ENCODE results near the gene SEMA6B. TPM values are rescaled to one million over a fixed set of nuclear protein-coding genes. Genes with fewer than 3 reads are reported as not detected.

SEMA6B gene
- polyA plus RNA-seq, 1 donor (not counting 4 experiments of a cell fraction or from before 2014, with no cell fraction given) = 0.41 TPM

GRCh38 chr19:4516939-4517300 is 42.6 kb downstream of the SEMA6B start:
- DNase-seq (ENCODE audit: low read depth, low spot score) (no peak), FAIRE-seq (no peak)
- dilution Hi-C loops (cut with MboI; ENCODE audit: extremely low pct_ligation_motif_present, low sequenced_read_pairs) = no loop called here
- H3K27me3 ChIP-seq (ENCODE audit: control insufficient read depth, extremely low read depth, insufficient read depth, low read length) = peaks cover 5% of the 10 kb centered on the region
- no peak overlapping the region for H3K4me2 ChIP-seq (ENCODE audit: control insufficient read depth, extremely low read depth, insufficient read depth, low read depth, low read length)
- TF ChIP-seq CTCF (optimal IDR thresholded peaks at IDR 0.05 in 1 of 3, IDR thresholded peaks at IDR 0.05 in 1 of 3, conservative IDR thresholded peaks at IDR 0.05 in 1 of 3; ENCODE audit: extremely low read depth in 1 of 3, insufficient read depth in 2 of 3, low read length in 3 of 3) (no peak), EZH2 (IDR thresholded peaks at IDR 0.05; ENCODE audit: low read length) (no peak)
- no peak overlapping the region for H2AFZ ChIP-seq (ENCODE audit: control insufficient read depth, low read length)
- H3K4me1 ChIP-seq (ENCODE audit: control insufficient read depth, extremely low read depth, insufficient read depth, low read length) = peaks cover 11% of the 10 kb centered on the region
- H3K27ac ChIP-seq (ENCODE audit: control insufficient read depth, insufficient read depth, low read length) = no peak overlapping the region
- no peak overlapping the region for H3K9ac ChIP-seq (ENCODE audit: control insufficient read depth, extremely low read depth, insufficient read depth, low read length)
- H3K9me3 ChIP-seq (ENCODE audit: control insufficient read depth, low read depth, low read length) = no peaks in the 10 kb centered on the region
- no peaks in the 10 kb centered on the region for H3K9me1 ChIP-seq (ENCODE audit: control insufficient read depth, extremely low read depth, insufficient read depth, low read length)
- H3K4me3 ChIP-seq (ENCODE audit: control insufficient read depth in 2 of 3, extremely low read depth in 1 of 3, insufficient read depth in 2 of 3, low read depth in 1 of 3, low read length in 3 of 3) = no peak overlapping the region
- no peaks in the 10 kb centered on the region for H4K20me1 ChIP-seq (ENCODE audit: control insufficient read depth, extremely low read depth, insufficient read depth, low read length)
- H3K79me2 ChIP-seq (ENCODE audit: control insufficient read depth, insufficient read depth, low read length) = no peaks in the 10 kb centered on the region
- H3K36me3 ChIP-seq (ENCODE audit: control insufficient read depth in 2 of 2, extremely low read depth in 1 of 2, insufficient read depth in 2 of 2, low read length in 2 of 2) = no peaks in the 10 kb centered on the region

GRCh38 chr19:4516199-4516938 is 43.1 kb downstream of the SEMA6B start:
- Histone ChIP-seq H4K20me1 (ENCODE audit: control insufficient read depth, extremely low read depth, insufficient read depth, low read length) (no peaks in the 10 kb centered on the region), H3K9me3 (ENCODE audit: control insufficient read depth, low read depth, low read length) (no peaks in the 10 kb centered on the region), H3K4me3 (ENCODE audit: control insufficient read depth in 2 of 3, extremely low read depth in 1 of 3, insufficient read depth in 2 of 3, low read depth in 1 of 3, low read length in 3 of 3) (no peak overlapping the region), H3K27me3 (ENCODE audit: control insufficient read depth, extremely low read depth, insufficient read depth, low read length) (peaks cover 3% of the 10 kb centered on the region), H3K27ac (ENCODE audit: control insufficient read depth, insufficient read depth, low read length) (no peak overlapping the region), H3K36me3 (ENCODE audit: control insufficient read depth in 2 of 2, extremely low read depth in 1 of 2, insufficient read depth in 2 of 2, low read length in 2 of 2) (no peaks in the 10 kb centered on the region), H3K4me1 (ENCODE audit: control insufficient read depth, extremely low read depth, insufficient read depth, low read length) (peaks cover 11% of the 10 kb centered on the region), H3K4me2 (ENCODE audit: control insufficient read depth, extremely low read depth, insufficient read depth, low read depth, low read length) (no peak overlapping the region), H3K9me1 (ENCODE audit: control insufficient read depth, extremely low read depth, insufficient read depth, low read length) (no peaks in the 10 kb centered on the region), H3K79me2 (ENCODE audit: control insufficient read depth, insufficient read depth, low read length) (no peaks in the 10 kb centered on the region), H2AFZ (ENCODE audit: control insufficient read depth, low read length) (no peak overlapping the region), H3K9ac (ENCODE audit: control insufficient read depth, extremely low read depth, insufficient read depth, low read length) (no peak overlapping the region)
- FAIRE-seq (no peak), DNase-seq (ENCODE audit: low read depth, low spot score) (no peak)
- TF ChIP-seq EZH2 (IDR thresholded peaks at IDR 0.05; ENCODE audit: low read length) (no peak), CTCF (optimal IDR thresholded peaks at IDR 0.05 in 1 of 3, IDR thresholded peaks at IDR 0.05 in 1 of 3, conservative IDR thresholded peaks at IDR 0.05 in 1 of 3; ENCODE audit: extremely low read depth in 1 of 3, insufficient read depth in 2 of 3, low read length in 3 of 3) (no peak)
- dilution Hi-C loops (cut with MboI; ENCODE audit: extremely low pct_ligation_motif_present, low sequenced_read_pairs) = no loop called here

Data from keratinocyte (primary cell).